Natural killer cell (primary cell): ENCODE results near the gene GNE. TPM values are rescaled to one million over a fixed set of nuclear protein-coding genes. Genes with fewer than 3 reads are reported as not detected.

ENCODE experiments used
- ATAC-seq, 3 donors: fragments of 150-1000 bp in 2 of 3; fragments of 200-7000 bp in 1 of 3; cut with Tn5 transposase; 1 replicate in 1 of 3; 2 replicates in 2 of 3; pipeline ENCODE4 v1.10.0; 2021; ENCODE audit warnings: mild to moderate bottlenecking in 2 of 3, moderate library complexity in 2 of 3
- DNase-seq, 2 donors: peaks; one replicate each; pipeline versions ENCODE4 v3.0.0 to v3.0.0-alpha.2; 2013 to 2021; ENCODE audit warnings: mixed read lengths in 1 of 2
- H3K27ac ChIP-seq: one replicate; pipeline ENCODE4 v1.5.1; 2013; ENCODE audit warnings: mild to moderate bottlenecking, low read length
- H3K27me3 ChIP-seq: one replicate; pipeline ENCODE4 v1.6.1; 2013; ENCODE audit warnings: low read length; ENCODE audit not compliant: control insufficient read depth, insufficient read depth
- H3K36me3 ChIP-seq: one replicate; pipeline ENCODE4 v1.6.1; 2013; ENCODE audit warnings: low read length; ENCODE audit not compliant: control insufficient read depth, insufficient read depth
- H3K4me1 ChIP-seq: one replicate; pipeline ENCODE4 v1.6.1; 2013; ENCODE audit warnings: low read length; ENCODE audit not compliant: control insufficient read depth, insufficient read depth
- H3K4me3 ChIP-seq: one replicate; pipeline ENCODE4 v1.5.1; 2013; ENCODE audit warnings: low read length
- H3K9me3 ChIP-seq: one replicate; pipeline ENCODE4 v1.6.1; 2013; ENCODE audit warnings: low read length; ENCODE audit not compliant: control insufficient read depth, insufficient read depth
- H3K27ac Mint-ChIP-seq, 2 donors: one replicate each; pipeline ENCODE4 v1.8.0; 2022; ENCODE audit warnings: mild to moderate bottlenecking in 2 of 2, mixed read lengths in 2 of 2, moderate library complexity in 1 of 2
- H3K27me3 Mint-ChIP-seq, 2 donors: one replicate each; pipeline ENCODE4 v1.8.0; 2022; ENCODE audit warnings: low read depth in 2 of 2, mixed read lengths in 2 of 2
- H3K36me3 Mint-ChIP-seq: one replicate; pipeline ENCODE4 v1.8.0; 2022; ENCODE audit warnings: mixed read lengths
- H3K4me1 Mint-ChIP-seq, 2 donors: one replicate each; pipeline ENCODE4 v1.8.0; 2022; ENCODE audit warnings: mixed read lengths in 2 of 2
- H3K4me3 Mint-ChIP-seq: one replicate; pipeline ENCODE4 v1.8.0; 2022; ENCODE audit warnings: mild to moderate bottlenecking, moderate library complexity, mixed read lengths
- H3K9me3 Mint-ChIP-seq, 2 donors: one replicate each; pipeline ENCODE4 v1.8.0; 2022; ENCODE audit warnings: mixed read lengths in 2 of 2
- WGBS: methylation state at CpG from one replicate; pipeline ENCODE4 v1.1.7; 2013; ENCODE audit warnings: missing lambda C conversion rate; ENCODE audit not compliant: insufficient coverage; 5-methylcytosine and 5-hydroxymethylcytosine counted together
- intact Hi-C: fragments of 100-400 bp; cut with micrococcal nuclease; formaldehyde crosslinking; loops from one replicate; pipeline ENCODE4 v1.14.2; 2022
- total RNA-seq, 4 donors: library from RNA; stranded (reverse); fragments of 120-200 nt in 1 of 4; gene quantifications; one replicate each; pipeline versions ENCODE4 v1.2.3 to v1.2.4, GENCODE V29; 2013 to 2022
- TF ChIP-seq, protein P1 (sequence below): fragments of 200-600 bp; IDR thresholded peaks from one replicate; pipeline ENCODE4 v1.8.0; 2022; ENCODE audit warnings: antibody characterized with exemption

Gene GNE
- total RNA-seq, 3 donors from 2014 or later (not counting 1 experiment from before 2014, with no cell fraction given): 10.6 to 12.4 (median 11.3) TPM

DNA sequence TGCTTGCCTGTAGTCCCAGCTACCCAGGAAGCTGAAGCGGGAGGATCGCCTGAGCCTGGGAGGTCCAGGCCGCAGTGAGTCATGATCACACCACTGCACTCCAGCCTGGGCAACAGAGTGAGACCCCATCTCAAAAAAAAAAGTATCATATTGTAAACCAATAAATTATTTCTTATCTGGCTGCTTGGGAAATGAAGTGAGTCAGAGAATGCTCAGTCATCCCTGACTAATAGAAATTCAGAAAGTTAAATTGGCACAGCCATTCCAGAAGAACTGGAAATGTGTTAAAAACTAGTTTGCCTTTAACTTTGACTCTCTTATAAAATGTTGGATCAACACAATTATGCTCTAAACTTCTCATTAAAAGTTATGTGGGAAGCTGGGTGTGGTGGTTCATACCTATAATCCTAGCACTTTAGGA, 9.8 kb upstream of the GNE start:
- H3K4me1 Mint-ChIP-seq: no peaks in the 10 kb centered on the region
- ATAC-seq: no peak
- no peaks in the 10 kb centered on the region for H3K9me3 Mint-ChIP-seq
- no peak overlapping the region for H3K27ac Mint-ChIP-seq
- 91% methylated on average over 3 of the region's 3 CpGs for WGBS
- no peaks in the 10 kb centered on the region for H3K27me3 ChIP-seq
- no peak for DNase-seq
- H3K9me3 ChIP-seq: no peaks in the 10 kb centered on the region
- H3K36me3 Mint-ChIP-seq: no peaks in the 10 kb centered on the region
- H3K4me3 ChIP-seq: no peak overlapping the region
- no peak overlapping the region for H3K4me3 Mint-ChIP-seq
- H3K4me1 ChIP-seq: no peaks in the 10 kb centered on the region
- no peaks in the 10 kb centered on the region for H3K27me3 Mint-ChIP-seq
- H3K27ac ChIP-seq: no peak overlapping the region
- TF ChIP-seq, protein P1, sequence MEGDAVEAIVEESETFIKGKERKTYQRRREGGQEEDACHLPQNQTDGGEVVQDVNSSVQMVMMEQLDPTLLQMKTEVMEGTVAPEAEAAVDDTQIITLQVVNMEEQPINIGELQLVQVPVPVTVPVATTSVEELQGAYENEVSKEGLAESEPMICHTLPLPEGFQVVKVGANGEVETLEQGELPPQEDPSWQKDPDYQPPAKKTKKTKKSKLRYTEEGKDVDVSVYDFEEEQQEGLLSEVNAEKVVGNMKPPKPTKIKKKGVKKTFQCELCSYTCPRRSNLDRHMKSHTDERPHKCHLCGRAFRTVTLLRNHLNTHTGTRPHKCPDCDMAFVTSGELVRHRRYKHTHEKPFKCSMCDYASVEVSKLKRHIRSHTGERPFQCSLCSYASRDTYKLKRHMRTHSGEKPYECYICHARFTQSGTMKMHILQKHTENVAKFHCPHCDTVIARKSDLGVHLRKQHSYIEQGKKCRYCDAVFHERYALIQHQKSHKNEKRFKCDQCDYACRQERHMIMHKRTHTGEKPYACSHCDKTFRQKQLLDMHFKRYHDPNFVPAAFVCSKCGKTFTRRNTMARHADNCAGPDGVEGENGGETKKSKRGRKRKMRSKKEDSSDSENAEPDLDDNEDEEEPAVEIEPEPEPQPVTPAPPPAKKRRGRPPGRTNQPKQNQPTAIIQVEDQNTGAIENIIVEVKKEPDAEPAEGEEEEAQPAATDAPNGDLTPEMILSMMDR: no peak
- H3K36me3 ChIP-seq: no peaks in the 10 kb centered on the region
- intact Hi-C loops: no loop called here

DNA sequence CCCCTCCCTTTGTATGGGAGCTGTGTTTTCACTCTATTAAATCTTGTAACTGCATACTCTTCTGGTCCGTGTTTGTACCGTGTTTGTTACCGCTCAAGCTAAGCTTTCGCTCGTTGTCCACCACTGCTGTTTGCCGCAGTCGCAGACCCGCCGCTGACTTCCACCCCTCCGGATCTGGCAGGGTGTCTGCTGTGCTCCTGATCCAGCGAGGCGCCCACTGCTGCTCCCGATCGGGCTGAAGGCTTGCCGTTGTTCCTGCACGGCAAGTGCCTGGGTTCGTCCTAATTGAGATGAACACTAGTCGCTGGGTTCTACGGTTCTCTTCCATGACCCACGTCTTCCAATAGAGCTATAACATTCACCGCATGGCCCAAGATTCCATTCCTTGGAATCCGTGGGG, 6.6 kb upstream of the GNE start:
- Mint-ChIP-seq H3K4me3 (no peak overlapping the region), H3K27ac (no peak overlapping the region), H3K4me1 (no peaks in the 10 kb centered on the region), H3K36me3 (no peaks in the 10 kb centered on the region), H3K9me3 (no peaks in the 10 kb centered on the region), H3K27me3 (no peaks in the 10 kb centered on the region)
- Histone ChIP-seq H3K36me3 (no peaks in the 10 kb centered on the region), H3K9me3 (no peaks in the 10 kb centered on the region), H3K27ac (no peak overlapping the region), H3K4me3 (no peak overlapping the region), H3K27me3 (no peaks in the 10 kb centered on the region), H3K4me1 (no peaks in the 10 kb centered on the region)
- DNase-seq: no peak
- TF ChIP-seq, protein P1: no peak
- WGBS: 97% methylated on average over 22 of the region's 22 CpGs
- intact Hi-C loops: no loop called here
- ATAC-seq: no peak

DNA sequence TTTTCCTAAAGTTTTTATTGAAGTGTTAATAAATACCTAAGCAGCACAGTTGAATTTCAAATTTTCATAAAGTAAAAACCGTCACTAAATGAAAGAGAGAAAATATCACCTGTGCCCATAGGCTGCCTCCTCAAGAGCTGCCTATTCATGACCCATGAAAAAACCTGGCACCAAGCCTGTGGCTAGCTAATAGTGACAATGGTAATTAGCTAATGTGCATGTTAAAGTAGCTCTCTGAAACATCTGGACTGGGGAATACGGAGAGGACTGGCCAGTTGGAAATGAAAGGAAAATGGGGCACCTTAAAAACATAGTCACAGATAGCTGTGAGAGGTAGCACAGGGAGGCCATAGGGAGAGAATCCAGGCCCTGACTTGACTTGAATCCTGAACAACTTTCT, 5.4 kb upstream of the GNE start:
- Histone ChIP-seq H3K27ac (no peak overlapping the region), H3K9me3 (no peaks in the 10 kb centered on the region), H3K27me3 (no peaks in the 10 kb centered on the region), H3K4me3 (no peak overlapping the region), H3K36me3 (no peaks in the 10 kb centered on the region), H3K4me1 (peaks cover 5% of the 10 kb centered on the region)
- Mint-ChIP-seq H3K27me3 (no peaks in the 10 kb centered on the region), H3K4me1 (peaks cover 2 to 3% of the 10 kb centered on the region in 2 donors), H3K4me3 (no peak overlapping the region), H3K9me3 (no peaks in the 10 kb centered on the region), H3K36me3 (no peaks in the 10 kb centered on the region), H3K27ac (no peak overlapping the region)
- intact Hi-C loops: no loop called here
- DNase-seq: no peak
- TF ChIP-seq, protein P1: no peak
- WGBS: 96% methylated on average over 2 of the region's 2 CpGs
- ATAC-seq: no peak

DNA sequence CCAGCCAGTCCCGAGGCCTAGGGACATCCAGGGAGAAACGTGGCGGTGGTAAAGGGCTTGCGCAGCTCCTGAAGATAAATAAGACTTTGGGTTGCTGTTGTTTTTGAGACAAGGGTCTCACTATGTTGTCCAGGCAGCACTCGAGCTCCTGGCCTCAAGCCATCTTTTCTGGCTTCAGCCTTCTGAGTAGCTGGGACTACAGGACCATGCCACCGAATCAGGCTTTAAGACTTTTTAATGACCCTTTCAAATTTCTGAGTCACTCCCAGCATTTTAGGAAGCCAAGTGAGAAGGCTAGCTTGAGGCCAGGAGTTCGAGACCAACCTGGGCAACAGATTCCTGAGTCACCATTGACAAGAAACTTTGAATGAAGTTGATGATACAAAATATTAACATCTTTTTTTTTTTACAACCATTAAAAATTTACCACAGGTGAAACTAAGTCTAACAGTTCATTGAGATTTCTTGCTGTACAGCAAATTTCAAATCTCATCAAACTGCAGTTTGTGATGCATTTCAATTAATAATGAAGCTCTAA, 817 bp upstream of the GNE start:
- Mint-ChIP-seq H3K36me3 (no peaks in the 10 kb centered on the region), H3K4me1 (peaks cover 6 to 15% of the 10 kb centered on the region in 2 donors), H3K4me3 (peak overlapping the region; percentile 95), H3K27ac (peak overlapping the region; percentile 91 to 95), H3K9me3 (no peaks in the 10 kb centered on the region), H3K27me3 (no peaks in the 10 kb centered on the region)
- no peak for DNase-seq
- Histone ChIP-seq H3K4me1 (peaks cover 15% of the 10 kb centered on the region), H3K4me3 (peak overlapping the region; percentile 69), H3K27ac (peak overlapping the region; percentile 82), H3K36me3 (no peaks in the 10 kb centered on the region), H3K27me3 (no peaks in the 10 kb centered on the region), H3K9me3 (no peaks in the 10 kb centered on the region)
- TF ChIP-seq, protein P1: no peak
- 71% methylated on average over 7 of the region's 7 CpGs for WGBS
- intact Hi-C loops: loop anchor here (1.0 kb wide), 1 partner anchor 69 kb away; the partner anchor contains the start of gene CLTA
- no peak for ATAC-seq
